ENCODE results near the gene MORN4.
A peak's percentile ranks its signal among the peaks of the same experiment; 100 is the strongest.

MORN4 gene

GRCh38 chr10:97597778-97598177 lies 35.5 kb downstream of the MORN4 start:
- no peak for TF ChIP-seq CTCF (IDR thresholded peaks at IDR 0.05; ENCODE audit: low read length, missing control alignments)
- H3K4me3 ChIP-seq (replicated peaks; ENCODE audit: low read depth, low read length), result no peak overlapping the region
- no peak for DNase-seq (ENCODE audit: low read depth)

- TF ChIP-seq CTCF (IDR thresholded peaks at IDR 0.05; ENCODE audit: low read length, missing control alignments), result no peak
- DNase-seq (ENCODE audit: low read depth), result peak; percentile 92
- no peak overlapping the region for H3K4me3 ChIP-seq (replicated peaks; ENCODE audit: low read depth, low read length)
Observed at GRCh38 chr10:97596101-97597082, 36.9 kb downstream of the MORN4 start.

GRCh38 chr10:97593421-97593820 lies 39.9 kb downstream of the MORN4 start:
- no peak overlapping the region for H3K4me3 ChIP-seq (replicated peaks; ENCODE audit: low read depth, low read length)
- TF ChIP-seq CTCF (IDR thresholded peaks at IDR 0.05; ENCODE audit: low read length, missing control alignments), result no peak
- DNase-seq (ENCODE audit: low read depth), result peak; percentile 51

- TF ChIP-seq CTCF (IDR thresholded peaks at IDR 0.05; ENCODE audit: low read length, missing control alignments), result no peak
- H3K4me3 ChIP-seq (replicated peaks; ENCODE audit: low read depth, low read length), result no peak overlapping the region
- no peak for DNase-seq (ENCODE audit: low read depth)
Observed at GRCh38 chr10:97590748-97591495, 42.4 kb downstream of the MORN4 start.

- H3K4me3 ChIP-seq (replicated peaks; ENCODE audit: low read depth, low read length), result no peak overlapping the region
- no peak for TF ChIP-seq CTCF (IDR thresholded peaks at IDR 0.05; ENCODE audit: low read length, missing control alignments)
- no peak for DNase-seq (ENCODE audit: low read depth)
Observed at GRCh38 chr10:97590082-97590747, 43.1 kb downstream of the MORN4 start.

GRCh38 chr10:97589479-97589878 lies 43.8 kb downstream of the MORN4 start, which contains the start of gene C10orf62:
Gene C10orf62 (plus strand): TSS chr10:97589721. CDS start chr10:97589898, 177 bp downstream.
- no peak for TF ChIP-seq CTCF (IDR thresholded peaks at IDR 0.05; ENCODE audit: low read length, missing control alignments)
- no peak for DNase-seq (ENCODE audit: low read depth)
- H3K4me3 ChIP-seq (replicated peaks; ENCODE audit: low read depth, low read length), result no peak within 1 kb of the TSS

Measured in fibroblast of pulmonary artery (primary cell).